Activated CD8-positive, alpha-beta memory T cell treated with anti-CD3 and anti-CD28 coated beads, Interleukin-2, amount 50 U/mL, for 1 hour (primary cell): ENCODE measurements around the gene PGBD5.

Experiments used
- DNase-seq: peaks from one replicate; pipeline ENCODE4 v3.0.0-alpha.2; 2020; ENCODE audit errors: extremely low read depth

The PGBD5 gene

DNA sequence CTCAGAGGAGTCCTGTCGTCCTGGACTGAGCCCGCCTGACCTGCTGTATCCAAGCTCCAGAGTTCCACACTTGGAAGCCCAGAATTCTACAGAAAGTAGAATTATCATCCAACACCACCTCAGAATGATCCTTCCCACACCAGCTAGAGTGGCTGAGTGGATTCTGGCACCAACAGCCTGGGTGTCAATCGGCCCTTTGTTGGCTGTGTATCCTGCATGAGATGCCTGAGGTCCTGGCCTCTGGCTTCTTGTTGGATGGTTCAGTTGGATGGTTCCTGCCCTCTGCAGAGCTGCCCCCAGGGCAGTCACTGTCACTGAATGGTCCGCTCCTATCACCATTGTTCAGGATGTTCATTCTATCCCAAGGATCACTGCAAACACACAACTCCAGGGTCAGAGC lies 49.8 kb downstream of the PGBD5 start:
- no peak for DNase-seq

- no peak for DNase-seq
Observed at GRCh38 chr1:230375780-230376179, 50.4 kb downstream of the PGBD5 start.

- DNase-seq = no peak
Observed at GRCh38 chr1:230375147-230375546, 51.0 kb downstream of the PGBD5 start.

GRCh38 chr1:230371923-230372703 lies 54.0 kb downstream of the PGBD5 start:
- no peak for DNase-seq

DNA sequence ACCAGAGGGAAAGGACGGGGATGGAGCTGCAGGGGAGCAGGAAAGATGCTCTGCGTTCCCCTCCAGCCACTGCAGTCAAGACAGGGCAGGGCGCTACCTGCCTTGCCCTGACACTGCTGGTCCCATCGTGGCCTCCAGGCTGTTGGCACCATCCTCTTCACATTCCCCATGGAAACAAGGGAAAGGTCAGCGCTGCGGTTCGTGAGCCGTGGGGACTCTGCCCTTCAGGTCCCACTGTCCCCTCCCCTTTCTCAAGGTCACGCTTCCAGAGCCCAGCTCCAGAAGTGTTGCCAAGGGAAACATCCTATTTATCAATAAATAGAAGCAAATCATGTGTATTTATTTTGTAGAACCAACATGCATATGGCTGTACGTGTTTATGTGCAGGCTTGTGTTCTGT lies 56.0 kb downstream of the PGBD5 start:
- no peak for DNase-seq

GRCh38 chr1:230368871-230369270 lies 57.3 kb downstream of the PGBD5 start:
- no peak for DNase-seq

DNA sequence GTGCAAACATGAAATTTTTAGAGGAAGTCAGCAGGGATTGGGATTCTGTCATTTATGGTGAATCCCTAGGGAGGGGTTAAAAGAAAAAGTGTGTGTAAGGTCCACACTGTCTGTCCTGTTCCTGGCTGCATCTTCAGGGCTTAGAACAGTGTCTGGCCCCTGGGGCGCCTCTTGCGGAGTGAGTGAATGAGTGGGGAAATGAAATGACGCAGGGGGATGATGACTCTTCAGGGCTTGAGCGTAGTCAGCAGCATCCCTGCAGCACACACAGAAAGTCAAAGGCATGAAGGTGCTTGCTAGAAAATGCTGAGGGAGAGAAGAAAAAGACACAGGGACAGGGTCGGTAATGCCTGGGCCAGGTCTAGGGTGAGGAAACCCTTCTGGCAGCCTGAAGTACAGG lies 57.8 kb downstream of the PGBD5 start:
- no peak for DNase-seq

DNA sequence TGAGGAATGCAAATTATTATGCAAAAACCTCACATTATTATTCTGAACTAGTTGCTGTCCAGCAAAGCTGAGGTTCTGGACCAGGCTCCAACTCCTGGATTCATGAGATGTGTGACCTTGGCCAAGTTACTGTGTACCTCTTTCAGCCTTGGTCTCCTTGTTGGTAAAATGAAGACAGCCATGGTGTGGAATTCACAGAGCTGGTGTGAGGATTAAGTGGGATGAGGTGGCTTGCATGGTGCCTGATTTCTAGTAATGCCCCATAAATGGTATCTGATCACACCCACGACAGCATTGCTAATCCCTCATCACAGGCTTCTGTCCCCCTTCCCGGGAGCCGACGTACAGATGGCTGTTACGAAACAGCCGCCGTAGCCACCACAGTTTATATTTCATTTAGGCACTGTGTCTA lies 59.6 kb downstream of the PGBD5 start:
- no peak for DNase-seq

- no peak for DNase-seq
Observed at GRCh38 chr1:230365723-230366307, 60.3 kb downstream of the PGBD5 start.

DNA sequence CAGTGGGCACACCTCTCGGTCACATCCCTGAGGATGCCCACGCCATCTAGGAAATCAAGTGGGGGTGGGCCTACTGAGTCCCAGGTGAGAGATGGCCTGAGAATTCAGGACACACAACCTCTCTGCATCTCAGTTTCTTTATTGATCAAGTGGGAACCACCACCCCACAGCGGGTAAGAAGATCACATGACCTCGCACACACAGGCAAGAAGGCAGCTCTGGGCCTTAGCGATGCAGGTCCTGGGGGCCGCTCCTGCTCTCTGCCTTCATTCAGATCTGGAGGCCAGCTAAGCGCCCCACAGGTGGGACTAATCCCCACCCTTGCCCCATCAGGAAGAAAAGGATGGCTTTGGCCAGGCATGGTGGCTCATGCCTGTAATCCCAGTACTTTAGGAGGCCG lies 63.2 kb downstream of the PGBD5 start:
- DNase-seq = no peak

- DNase-seq = no peak
Observed at GRCh38 chr1:230361941-230362340, 64.2 kb downstream of the PGBD5 start.

DNA sequence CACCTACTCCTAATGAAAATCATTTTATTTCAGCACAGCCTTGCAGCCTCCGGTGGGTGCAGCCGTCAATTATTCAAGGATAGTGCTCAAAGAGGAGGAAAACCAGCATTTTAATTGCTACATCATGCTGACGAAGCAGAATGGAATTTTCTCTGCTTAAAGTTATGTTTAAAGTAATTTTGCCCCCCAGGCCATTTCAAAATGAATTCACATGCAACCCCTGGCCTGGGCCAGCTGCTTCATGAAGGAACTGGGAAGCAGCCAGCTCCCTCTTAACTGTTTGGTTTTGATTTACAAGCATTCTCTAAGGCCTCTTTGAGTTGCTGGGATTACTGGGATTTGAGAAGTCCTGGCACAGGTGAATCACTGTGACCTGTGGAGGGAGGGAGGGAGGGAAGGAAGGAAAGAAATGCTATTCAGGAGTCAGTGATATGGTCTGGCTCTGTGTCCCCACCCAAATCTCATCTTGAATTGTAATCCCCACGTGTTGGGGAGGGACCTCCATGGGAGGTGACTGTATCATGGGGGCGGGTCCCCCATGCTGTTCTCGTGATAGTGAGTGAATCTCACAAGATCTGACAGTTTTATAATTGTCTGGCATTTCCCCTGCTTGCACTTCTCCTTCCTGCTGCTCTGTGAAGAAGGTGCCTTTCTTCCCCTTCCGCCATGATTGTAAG lies 66.0 kb downstream of the PGBD5 start:
- no peak for DNase-seq

- no peak for DNase-seq
Observed at GRCh38 chr1:230356869-230357794, 69.0 kb downstream of the PGBD5 start.

DNA sequence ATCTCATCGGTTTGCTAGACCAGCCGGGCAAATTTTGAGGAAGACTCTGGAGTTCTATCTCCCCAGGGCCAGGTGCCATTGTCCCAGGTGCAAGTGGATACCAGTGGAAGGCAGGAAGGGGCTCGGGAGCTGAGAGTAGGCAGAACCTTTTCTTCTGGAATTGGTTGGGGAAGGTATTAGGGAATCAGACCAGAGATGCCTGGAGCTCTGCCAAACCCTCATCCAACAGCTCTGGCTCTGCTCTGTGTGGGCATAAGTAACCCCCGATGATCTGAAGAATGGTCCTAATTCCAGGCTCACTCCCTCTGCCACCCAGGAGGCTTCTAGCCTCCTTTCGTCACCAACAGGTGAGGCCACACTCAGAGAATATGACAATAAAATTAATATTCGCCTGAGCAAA lies 69.9 kb downstream of the PGBD5 start:
- DNase-seq = no peak

GRCh38 chr1:230355594-230355993 lies 70.5 kb downstream of the PGBD5 start:
- no peak for DNase-seq

DNA sequence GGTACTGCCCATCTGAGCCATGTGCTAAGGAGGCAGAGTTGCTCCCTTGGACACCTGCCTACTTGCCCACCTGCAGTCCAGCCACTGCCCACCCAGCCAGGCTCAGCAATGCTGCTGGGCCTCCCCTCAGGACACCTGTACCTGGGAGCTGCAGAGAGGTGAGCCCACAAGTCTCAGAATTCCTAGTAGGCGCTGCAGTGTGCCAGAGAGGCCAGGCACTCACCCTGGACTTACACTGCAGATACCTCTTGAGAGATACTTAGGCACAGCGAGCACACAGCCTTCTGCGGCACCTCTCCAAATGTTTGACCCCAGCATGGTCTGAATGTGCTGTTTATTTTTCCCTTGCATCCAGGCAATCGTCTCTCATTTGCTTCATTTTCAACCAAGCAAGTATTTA lies 71.0 kb downstream of the PGBD5 start:
- DNase-seq = no peak

GRCh38 chr1:230354005-230354404 lies 72.1 kb downstream of the PGBD5 start:
- DNase-seq = no peak

- no peak for DNase-seq
Observed at GRCh38 chr1:230352537-230352936, 73.6 kb downstream of the PGBD5 start.

- DNase-seq = no peak
Observed at GRCh38 chr1:230351983-230352382, 74.1 kb downstream of the PGBD5 start.

DNA sequence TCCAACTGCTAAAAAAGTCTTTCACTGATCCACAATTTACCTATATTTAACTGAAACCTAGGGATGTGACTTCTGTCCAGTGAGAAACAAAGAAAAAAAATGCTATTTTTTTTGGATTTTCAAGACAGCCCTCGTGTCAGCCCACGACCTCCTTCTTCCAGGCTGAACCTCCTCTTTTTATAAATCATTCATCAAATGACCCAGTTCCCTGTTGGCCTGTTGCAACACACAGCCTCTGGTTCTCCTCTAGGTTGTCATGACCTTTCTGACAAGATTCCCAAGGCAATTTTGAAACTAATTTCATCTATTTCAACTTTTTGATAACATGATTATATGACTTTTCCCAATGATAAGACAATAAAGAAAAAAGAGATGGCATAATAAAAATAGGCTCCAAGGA lies 74.6 kb downstream of the PGBD5 start:
- no peak for DNase-seq

DNA sequence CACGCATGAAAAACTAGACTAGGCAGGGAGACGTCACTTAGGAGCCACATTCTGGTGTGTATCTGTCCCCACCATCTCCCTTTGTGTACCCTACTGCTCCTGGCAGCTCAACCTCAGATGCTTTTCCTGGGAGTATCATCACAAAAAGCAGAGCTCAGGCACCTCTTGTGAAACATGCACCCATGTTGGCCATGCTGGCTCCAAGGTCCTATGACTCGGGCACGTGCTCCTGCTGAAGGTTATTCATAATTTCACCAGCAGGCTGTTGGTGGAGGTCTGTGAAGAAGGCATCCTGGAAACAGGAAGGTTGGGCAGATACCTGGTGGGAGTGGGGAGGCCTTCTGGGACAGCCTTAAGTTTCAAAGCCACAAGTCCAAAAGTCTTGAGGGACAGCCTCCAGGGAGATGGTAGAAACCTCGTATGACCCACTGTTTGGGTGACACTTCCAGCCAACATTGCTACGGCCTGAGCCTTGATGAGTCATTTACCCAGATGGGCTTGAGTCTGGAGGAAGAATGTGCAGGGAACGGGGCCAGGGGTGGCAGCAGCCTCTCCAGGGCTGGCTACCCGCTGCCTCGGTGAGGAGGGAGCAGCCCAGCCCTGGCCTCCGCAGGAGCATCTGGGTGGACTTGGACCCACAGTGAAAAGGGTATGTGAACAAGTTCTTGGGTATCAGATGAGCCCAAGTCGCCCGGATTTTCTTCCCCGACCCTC lies 75.8 kb downstream of the PGBD5 start:
- no peak for DNase-seq
